ENCODE data around the gene SVIL.
"Not testable (repeated sequence)": the region's sequence is repeated elsewhere in the genome, so short reads cannot be mapped to it uniquely, and the experiment has no call there.

Gene SVIL

GRCh38 chr10:29512425-29512974, 122.3 kb downstream of the SVIL start:
- TF ChIP-seq CTCF (conservative IDR thresholded peaks at IDR 0.05): no peak
- H3K27ac ChIP-seq: no peak overlapping the region

GRCh38 chr10:29511806-29512205, 123.0 kb downstream of the SVIL start:
- H3K27ac ChIP-seq: not testable (repeated sequence)

- H3K27ac ChIP-seq: not testable (repeated sequence)
Measured at GRCh38 chr10:29510483-29511157, 124.2 kb downstream of the SVIL start.

GRCh38 chr10:29508554-29509244, 126.1 kb downstream of the SVIL start:
- TF ChIP-seq CTCF (conservative IDR thresholded peaks at IDR 0.05): no peak
- H3K27ac ChIP-seq: peak overlapping the region; percentile 16; the same call in 1 of the 2 replicates

- H3K27ac ChIP-seq: not testable (repeated sequence)
Measured at GRCh38 chr10:29507750-29508149, 127.0 kb downstream of the SVIL start.

GRCh38 chr10:29506324-29506921, 128.3 kb downstream of the SVIL start:
- H3K27ac ChIP-seq: not testable (repeated sequence)

GRCh38 chr10:29502351-29502750, 132.4 kb downstream of the SVIL start:
- no peak for TF ChIP-seq CTCF (conservative IDR thresholded peaks at IDR 0.05)
- no peak overlapping the region for H3K27ac ChIP-seq

- H3K27ac ChIP-seq: no peak overlapping the region
- no peak for TF ChIP-seq CTCF (conservative IDR thresholded peaks at IDR 0.05)
Measured at GRCh38 chr10:29501692-29502091, 133.1 kb downstream of the SVIL start.

GRCh38 chr10:29499993-29500537, 134.7 kb downstream of the SVIL start:
- H3K27ac ChIP-seq: no peak overlapping the region
- TF ChIP-seq CTCF (conservative IDR thresholded peaks at IDR 0.05): no peak
